Activated CD4-positive, alpha-beta T cell treated with anti-CD3 and anti-CD28 coated beads, Interleukin-2, amount 50 U/mL, for 16 hours (primary cell): ENCODE measurements around the gene SRPRB.

Source experiments
- DNase-seq: peaks from one replicate; pipeline ENCODE4 v3.0.0-alpha.2; 2020

Gene SRPRB

GRCh38 chr3:133805702-133806475, at the start of gene SRPRB:
SRPRB (plus strand) TSS chr3:133805815; CDS start chr3:133805849, 34 bp downstream.
- DNase-seq = peak; percentile 98

GRCh38 chr3:133756716-133757694, 48.6 kb upstream of the SRPRB start:
- no peak for DNase-seq

GRCh38 chr3:133757701-133758567, 47.7 kb upstream of the SRPRB start:
- peak; percentile 5 for DNase-seq

- DNase-seq = no peak
Observed at GRCh38 chr3:133758568-133758928, 47.1 kb upstream of the SRPRB start.

GRCh38 chr3:133758964-133759739, 46.5 kb upstream of the SRPRB start:
- no peak for DNase-seq

GRCh38 chr3:133759740-133760305, 45.8 kb upstream of the SRPRB start:
- no peak for DNase-seq

- DNase-seq = no peak
Observed at GRCh38 chr3:133760916-133761315, 44.7 kb upstream of the SRPRB start.

- DNase-seq = no peak
Observed at GRCh38 chr3:133761605-133762484, 43.8 kb upstream of the SRPRB start.

- DNase-seq = no peak
Observed at GRCh38 chr3:133762539-133762938, 43.1 kb upstream of the SRPRB start.

GRCh38 chr3:133763797-133764683, 41.6 kb upstream of the SRPRB start:
- no peak for DNase-seq

- no peak for DNase-seq
Observed at GRCh38 chr3:133765256-133765655, 40.4 kb upstream of the SRPRB start.

GRCh38 chr3:133767607-133768006, 38.0 kb upstream of the SRPRB start:
- DNase-seq = no peak

- DNase-seq = no peak
Observed at GRCh38 chr3:133769536-133769935, 36.1 kb upstream of the SRPRB start.

- no peak for DNase-seq
Observed at GRCh38 chr3:133773732-133774131, 31.9 kb upstream of the SRPRB start.

GRCh38 chr3:133775309-133775708, 30.3 kb upstream of the SRPRB start:
- DNase-seq = no peak

GRCh38 chr3:133775835-133776234, 29.8 kb upstream of the SRPRB start:
- DNase-seq = no peak

- no peak for DNase-seq
Observed at GRCh38 chr3:133776794-133777438, 28.7 kb upstream of the SRPRB start.

- no peak for DNase-seq
Observed at GRCh38 chr3:133777807-133778568, 27.6 kb upstream of the SRPRB start.
